ENCODE results near the gene SEC24D. TPM values are rescaled to one million over a fixed set of nuclear protein-coding genes. Genes with fewer than 3 reads are reported as not detected.

The SEC24D gene
- total and polyA plus RNA-seq, 2 of the 8 experiments (the other 6 are each of a cell fraction or from before 2014, with no cell fraction given), result 28.9 to 91.6 TPM

DNA sequence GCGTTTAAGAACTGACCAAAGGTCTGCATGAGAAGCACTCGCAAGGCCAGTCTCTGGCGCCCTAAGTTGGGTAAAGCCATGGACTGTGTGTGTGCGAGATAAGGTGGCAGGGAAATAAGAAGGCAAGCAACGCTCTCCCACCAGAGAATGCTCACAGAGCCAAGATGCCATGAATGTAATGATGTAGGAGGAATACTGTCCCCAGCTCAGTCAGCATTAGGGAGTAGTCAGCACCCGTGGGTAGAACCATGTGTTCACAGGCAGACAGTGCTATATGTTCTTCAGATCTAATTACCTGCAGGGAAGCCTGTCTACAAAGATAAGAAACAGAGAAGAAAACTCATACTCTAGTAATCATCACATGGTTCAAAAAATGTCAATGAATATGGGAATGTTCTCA, 68.8 kb downstream of the SEC24D start (continued):
- TF ChIP-seq RXRA (IDR thresholded peaks at IDR 0.05; ENCODE audit: insufficient read depth, low read depth, low read length) (no peak), GTF2F1 (IDR thresholded peaks at IDR 0.05; ENCODE audit: borderline replicate concordance, low read depth, low read length) (no peak)
